H9 (cell line): ENCODE measurements around the gene PLA2G2E. TPM values are rescaled to one million over a fixed set of nuclear protein-coding genes. Genes with fewer than 3 reads are reported as not detected.
"Not testable (repeated sequence)": the region's sequence is repeated elsewhere in the genome, so short reads cannot be mapped to it uniquely, and the experiment has no call there.

ENCODE experiments used
- DNase-seq: peaks from one replicate; pipeline ENCODE4 v3.0.0-alpha.2; 2017
- H2AFZ ChIP-seq: one replicate; pipeline ENCODE4 v1.6.1; 2013; ENCODE audit warnings: mild to moderate bottlenecking, low read length, control low read depth, moderate library complexity
- H2AK5ac ChIP-seq: 2 replicates; pipeline ENCODE4 v1.6.1; 2013; ENCODE audit warnings: low read length, control low read depth, mixed read lengths; ENCODE audit not compliant: insufficient read length
- H2BK120ac ChIP-seq: one replicate; pipeline ENCODE4 v1.6.1; 2013; ENCODE audit warnings: low read depth, mild to moderate bottlenecking, low read length, control low read depth, inconsistent platforms; ENCODE audit not compliant: poor library complexity, severe bottlenecking
- H2BK12ac ChIP-seq: 2 replicates; pipeline ENCODE4 v1.6.1; 2013; ENCODE audit warnings: low read length, control low read depth, mixed read lengths, low read depth; ENCODE audit not compliant: insufficient read length
- H2BK15ac ChIP-seq: 2 replicates; pipeline ENCODE4 v1.6.1; 2013; ENCODE audit warnings: low read depth, low read length, control low read depth
- H2BK20ac ChIP-seq: one replicate; pipeline ENCODE4 v1.6.1; 2013; ENCODE audit warnings: low read depth, mild to moderate bottlenecking, low read length, control low read depth, inconsistent platforms; ENCODE audit not compliant: poor library complexity, severe bottlenecking
- H2BK5ac ChIP-seq: 2 replicates; pipeline ENCODE4 v1.6.1; 2013; ENCODE audit warnings: low read length, control low read depth, mixed read lengths; ENCODE audit not compliant: insufficient read length
- H3K14ac ChIP-seq: 2 replicates; pipeline ENCODE4 v1.6.1; 2013; ENCODE audit warnings: low read length, control low read depth; ENCODE audit not compliant: insufficient read depth
- H3K18ac ChIP-seq: 2 replicates; pipeline ENCODE4 v1.6.1; 2013; ENCODE audit warnings: low read depth, mild to moderate bottlenecking, mixed read lengths, low read length, control low read depth; ENCODE audit not compliant: insufficient read length
- H3K23ac ChIP-seq: 2 replicates; pipeline ENCODE4 v1.6.1; 2013; ENCODE audit warnings: low read length, control low read depth, mixed read lengths, low read depth; ENCODE audit not compliant: insufficient read length
- H3K23me2 ChIP-seq: 2 replicates; pipeline ENCODE4 v1.6.1; 2013; ENCODE audit warnings: low read depth, mild to moderate bottlenecking, mixed read lengths, low read length, control low read depth; ENCODE audit not compliant: insufficient read length, poor library complexity, severe bottlenecking
- H3K27ac ChIP-seq: 2 replicates; pipeline ENCODE4 v1.5.1; 2013; ENCODE audit warnings: low read length, control low read depth, mixed read lengths, low read depth; ENCODE audit not compliant: insufficient read length
- H3K27me3 ChIP-seq: 2 replicates; pipeline ENCODE4 v1.6.1; 2013; ENCODE audit warnings: low read length, control low read depth, inconsistent platforms; ENCODE audit not compliant: insufficient read depth
- H3K4ac ChIP-seq: 2 replicates; pipeline ENCODE4 v1.6.1; 2013; ENCODE audit warnings: low read depth, mild to moderate bottlenecking, control low read depth, inconsistent platforms, low read length, moderate library complexity
- H3K4me1 ChIP-seq: 2 replicates; pipeline ENCODE4 v1.6.1; 2013; ENCODE audit warnings: low read length, control low read depth, inconsistent platforms; ENCODE audit not compliant: insufficient read depth
- H3K4me2 ChIP-seq: 2 replicates; pipeline ENCODE4 v1.6.1; 2013; ENCODE audit warnings: low read length, control low read depth, mixed read lengths; ENCODE audit not compliant: insufficient read length, insufficient read depth
- H3K56ac ChIP-seq: 2 replicates; pipeline ENCODE4 v1.6.1; 2013; ENCODE audit warnings: low read depth, mild to moderate bottlenecking, mixed read lengths, low read length, control low read depth; ENCODE audit not compliant: insufficient read length
- H3K79me1 ChIP-seq: 2 replicates; pipeline ENCODE4 v1.6.1; 2013; ENCODE audit warnings: low read depth, mild to moderate bottlenecking, moderate library complexity, low read length, control low read depth, inconsistent platforms; ENCODE audit not compliant: insufficient read depth, poor library complexity, severe bottlenecking
- H3K79me2 ChIP-seq: 2 replicates; pipeline ENCODE4 v1.6.1; 2013; ENCODE audit warnings: low read length, control low read depth, inconsistent platforms; ENCODE audit not compliant: insufficient read depth
- H3K9ac ChIP-seq: 2 replicates; pipeline ENCODE4 v1.6.1; 2013; ENCODE audit warnings: low read length, control low read depth, mixed read lengths; ENCODE audit not compliant: insufficient read length; ENCODE audit errors: extremely low read depth
- H3K9me3 ChIP-seq: one replicate; pipeline ENCODE4 v1.6.1; 2013; ENCODE audit warnings: low read depth, low read length, inconsistent platforms; ENCODE audit not compliant: control insufficient read depth
- H3T11ph ChIP-seq: one replicate; pipeline ENCODE4 v1.6.1; 2013; ENCODE audit warnings: mild to moderate bottlenecking, low read length, control low read depth, inconsistent platforms
- H4K20me1 ChIP-seq: one replicate; pipeline ENCODE4 v1.6.1; 2013; ENCODE audit not compliant: control insufficient read depth, insufficient read length, insufficient read depth
- H4K5ac ChIP-seq: 2 replicates; pipeline ENCODE4 v1.6.1; 2013; ENCODE audit warnings: low read depth, mild to moderate bottlenecking, mixed read lengths, low read length, control low read depth; ENCODE audit not compliant: insufficient read length
- H4K8ac ChIP-seq: replicated peaks from 2 replicates; pipeline ENCODE4 v1.6.1; 2013; ENCODE audit warnings: low read length, control low read depth, mixed read lengths, low read depth; ENCODE audit not compliant: insufficient read length
- H4K91ac ChIP-seq: 2 replicates; pipeline ENCODE4 v1.6.1; 2013; ENCODE audit warnings: low read depth, mild to moderate bottlenecking, moderate library complexity, mixed read lengths, low read length, control low read depth; ENCODE audit not compliant: insufficient read length
- H3K27ac Mint-ChIP-seq, 3 experiments: 2 replicates in 2 of 3; 3 replicates in 1 of 3; pipeline ENCODE4 v1.8.0; 2020 to 2021; ENCODE audit warnings: mixed read lengths in 3 of 3, mild to moderate bottlenecking in 1 of 3, moderate library complexity in 1 of 3
- H3K27me3 Mint-ChIP-seq: 2 replicates; pipeline ENCODE4 v1.8.0; 2021; ENCODE audit warnings: low read depth, mild to moderate bottlenecking, moderate library complexity, mixed read lengths
- H3K36me3 Mint-ChIP-seq, 3 experiments: 2 replicates in 2 of 3; 3 replicates in 1 of 3; pipeline ENCODE4 v1.8.0; 2020 to 2021; ENCODE audit warnings: low read depth in 3 of 3, mixed read lengths in 3 of 3; ENCODE audit not compliant: insufficient read depth in 1 of 3
- H3K4me1 Mint-ChIP-seq, 2 experiments: 2 replicates each; pipeline ENCODE4 v1.8.0; 2020; ENCODE audit warnings: mixed read lengths in 2 of 2
- H3K4me3 Mint-ChIP-seq, 2 experiments: 2 replicates in 1 of 2; 3 replicates in 1 of 2; pipeline ENCODE4 v1.8.0; 2020 to 2021; ENCODE audit warnings: mild to moderate bottlenecking in 2 of 2, mixed read lengths in 2 of 2, moderate library complexity in 1 of 2
- H3K9me3 Mint-ChIP-seq, 2 experiments: 2 replicates in 1 of 2; 3 replicates in 1 of 2; pipeline ENCODE4 v1.8.0; 2020; ENCODE audit warnings: mild to moderate bottlenecking in 2 of 2, mixed read lengths in 2 of 2, moderate library complexity in 1 of 2
- CTCF ChIP-seq: fragments of 200-600 bp; sonication (generic); conservative IDR thresholded peaks from 3 replicates; pipeline ENCODE4 v1.8.0; 2021; ENCODE audit warnings: antibody characterized with exemption, mild to moderate bottlenecking
- WGBS: extraction: QIAGEN DNeasy Blood & Tissue Kit; methylation state at CpG from one replicate; pipeline ENCODE4 v1.1.7; 2013; ENCODE audit warnings: missing lambda C conversion rate, low lambda C conversion rate, mixed read lengths; ENCODE audit not compliant: insufficient read length; ENCODE audit errors: extremely low coverage; 5-methylcytosine and 5-hydroxymethylcytosine counted together
- total RNA-seq: library from RNA; stranded (reverse); gene quantifications from 2 replicates; pipeline ENCODE4 v1.2.1, GENCODE V29; 2021

Gene PLA2G2E
- total RNA-seq, 1 experiment from 2014 or later = not detected

DNA sequence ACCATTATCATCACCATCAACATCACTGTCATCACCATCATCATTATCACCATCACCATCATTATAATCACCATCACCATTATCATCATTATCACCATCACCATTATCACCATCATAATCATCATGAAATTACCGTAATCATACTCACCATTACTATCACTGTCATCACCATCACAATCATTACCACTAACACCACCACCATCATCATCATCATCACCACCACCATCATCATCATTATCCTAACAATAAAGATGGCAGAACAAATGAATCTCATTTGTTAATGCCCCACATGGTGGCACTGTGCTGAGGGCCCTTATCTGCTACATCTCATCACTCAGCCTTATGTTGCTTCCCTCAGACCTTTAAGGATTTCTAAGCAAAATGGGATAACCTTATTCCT lies 9.4 kb upstream of the PLA2G2E start:
- Histone ChIP-seq H3K56ac (no peak overlapping the region), H2BK5ac (no peak overlapping the region), H3K14ac (no peak overlapping the region), H2BK120ac (no peak overlapping the region), H2BK12ac (no peak overlapping the region), H2AFZ (no peak overlapping the region), H3K4ac (no peak overlapping the region), H3K27ac (no peak overlapping the region), H3K23ac (no peak overlapping the region), H4K91ac (no peak overlapping the region), H4K5ac (no peak overlapping the region), H3K23me2 (no peaks in the 10 kb centered on the region), H2BK20ac (no peak overlapping the region), H3K79me1 (no peaks in the 10 kb centered on the region), H2AK5ac (no peak overlapping the region), H3K4me2 (no peak overlapping the region), H2BK15ac (no peak overlapping the region), H3K27me3 (no peaks in the 10 kb centered on the region), H4K20me1 (no peaks in the 10 kb centered on the region), H3K18ac (no peak overlapping the region), H3K9ac (no peak overlapping the region), H4K8ac (no peak overlapping the region), H3T11ph (no peak overlapping the region), H3K9me3 (peaks cover 23% of the 10 kb centered on the region), H3K4me1 (no peaks in the 10 kb centered on the region), H3K79me2 (no peaks in the 10 kb centered on the region)
- TF ChIP-seq CTCF = no peak
- H3K4me3 Mint-ChIP-seq = peak overlapping the region in 1 of 2 experiments; percentile 6; a peak in 1 of 5 replicates
- H3K27me3 Mint-ChIP-seq = peaks cover 8% of the 10 kb centered on the region
- peaks cover 31 to 41% of the 10 kb centered on the region in 2 experiments for H3K9me3 Mint-ChIP-seq
- H3K4me1 Mint-ChIP-seq = no peaks in the 10 kb centered on the region
- no peak overlapping the region for H3K27ac Mint-ChIP-seq
- H3K36me3 Mint-ChIP-seq = peaks cover 14 to 15% (median 14%) of the 10 kb centered on the region in 3 experiments
- WGBS = no CpG with 5 or more reads among the region's 1 CpG
- DNase-seq = no peak

DNA sequence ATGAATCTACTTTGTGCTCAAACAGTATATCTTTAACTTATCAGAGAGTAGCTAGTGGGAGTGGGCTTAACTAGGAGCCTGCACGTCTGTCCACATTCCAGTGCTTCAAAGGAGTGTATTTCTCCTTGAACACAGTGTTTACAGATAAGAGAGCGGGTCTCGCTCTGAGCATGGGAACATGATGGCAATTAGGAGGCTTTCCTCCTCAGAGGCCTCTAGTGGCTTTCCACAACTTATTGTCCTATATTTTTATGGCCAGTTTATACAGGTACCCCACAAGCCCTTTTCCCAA lies 3.7 kb upstream of the PLA2G2E start:
- not testable (repeated sequence) for H2BK120ac ChIP-seq, H3K23me2 ChIP-seq, H4K91ac ChIP-seq, H3T11ph ChIP-seq, H3K4ac ChIP-seq, H2AK5ac ChIP-seq, H3K27me3 ChIP-seq, H3K14ac ChIP-seq, H2BK12ac ChIP-seq, H2BK20ac ChIP-seq, H2BK5ac ChIP-seq, DNase-seq, H2AFZ ChIP-seq, H3K36me3 Mint-ChIP-seq, H3K23ac ChIP-seq, H4K20me1 ChIP-seq, H3K4me3 Mint-ChIP-seq, H2BK15ac ChIP-seq, H3K9ac ChIP-seq, H3K27ac Mint-ChIP-seq, H3K4me2 ChIP-seq, H3K18ac ChIP-seq, H3K4me1 ChIP-seq, H4K8ac ChIP-seq, H4K5ac ChIP-seq, H3K79me2 ChIP-seq, H3K79me1 ChIP-seq, H3K27me3 Mint-ChIP-seq, H3K27ac ChIP-seq, H3K56ac ChIP-seq
- peaks cover 5 to 14% of the 10 kb centered on the region in 2 experiments for H3K4me1 Mint-ChIP-seq
- peaks cover 17 to 26% of the 10 kb centered on the region in 2 experiments for H3K9me3 Mint-ChIP-seq
- H3K9me3 ChIP-seq = peaks cover 13% of the 10 kb centered on the region
- whole genome bisulfite sequencing = no CpG with 5 or more reads among the region's 3 CpGs
